Measurements from ENCODE around the gene VCL.

VCL gene

GRCh38 chr10:74099420-74099819 lies 101.5 kb downstream of the VCL start:
- DNase-seq (ENCODE audit: low read depth, low spot score): no peak
- H3K36me3 ChIP-seq (ENCODE audit: insufficient read depth, low read length): peaks cover 7% of the 10 kb centered on the region; the same call in 1 of the 2 replicates
- no peak overlapping the region for H3K4me3 ChIP-seq
- H3K9ac ChIP-seq (ENCODE audit: insufficient read length): no peak overlapping the region
- H3K27ac ChIP-seq: no peak overlapping the region
- TF ChIP-seq FOXP2 (optimal IDR thresholded peaks at IDR 0.05; ENCODE audit: control extremely low read depth, extremely low read length, insufficient read depth): no peak
- no peak for TF ChIP-seq POLR2AphosphoS5 (IDR thresholded peaks at IDR 0.05; ENCODE audit: borderline replicate concordance, low read depth, low read length)
- TF ChIP-seq EZH2 (IDR thresholded peaks at IDR 0.05): no peak
- H3K9me3 ChIP-seq (ENCODE audit: low read depth, low read length): no peaks in the 10 kb centered on the region

GRCh38 chr10:74099836-74100235 lies 101.9 kb downstream of the VCL start:
- no peaks in the 10 kb centered on the region for H3K9me3 ChIP-seq (ENCODE audit: low read depth, low read length)
- no peak for TF ChIP-seq POLR2AphosphoS5 (IDR thresholded peaks at IDR 0.05; ENCODE audit: borderline replicate concordance, low read depth, low read length)
- no peak for TF ChIP-seq FOXP2 (optimal IDR thresholded peaks at IDR 0.05; ENCODE audit: control extremely low read depth, extremely low read length, insufficient read depth)
- TF ChIP-seq EZH2 (IDR thresholded peaks at IDR 0.05): no peak
- H3K4me3 ChIP-seq: no peak overlapping the region
- no peak for DNase-seq (ENCODE audit: low read depth, low spot score)
- H3K36me3 ChIP-seq (ENCODE audit: insufficient read depth, low read length): peaks cover 7% of the 10 kb centered on the region; the same call in 1 of the 2 replicates
- no peak overlapping the region for H3K9ac ChIP-seq (ENCODE audit: insufficient read length)
- H3K27ac ChIP-seq: no peak overlapping the region

GRCh38 chr10:74103560-74104258 lies 105.8 kb downstream of the VCL start:
- Histone ChIP-seq H3K9me3 (ENCODE audit: low read depth, low read length) (no peaks in the 10 kb centered on the region), H3K4me3 (no peak overlapping the region), H3K9ac (ENCODE audit: insufficient read length) (no peak overlapping the region), H3K36me3 (ENCODE audit: insufficient read depth, low read length) (peaks cover 8% of the 10 kb centered on the region; the same call in 1 of the 2 replicates), H3K27ac (no peak overlapping the region)
- TF ChIP-seq POLR2AphosphoS5 (IDR thresholded peaks at IDR 0.05; ENCODE audit: borderline replicate concordance, low read depth, low read length) (no peak), FOXP2 (optimal IDR thresholded peaks at IDR 0.05; ENCODE audit: control extremely low read depth, extremely low read length, insufficient read depth) (no peak), EZH2 (IDR thresholded peaks at IDR 0.05) (no peak)
- DNase-seq (ENCODE audit: low read depth, low spot score): no peak

GRCh38 chr10:74104480-74104879 lies 106.6 kb downstream of the VCL start:
- Histone ChIP-seq H3K4me3 (no peak overlapping the region), H3K27ac (no peak overlapping the region), H3K9me3 (ENCODE audit: low read depth, low read length) (no peaks in the 10 kb centered on the region), H3K36me3 (ENCODE audit: insufficient read depth, low read length) (peaks cover 8% of the 10 kb centered on the region; the same call in 1 of the 2 replicates), H3K9ac (ENCODE audit: insufficient read length) (no peak overlapping the region)
- DNase-seq (ENCODE audit: low read depth, low spot score): no peak
- no peak for TF ChIP-seq EZH2 (IDR thresholded peaks at IDR 0.05)

- Histone ChIP-seq H3K27ac (no peak overlapping the region), H3K9me3 (ENCODE audit: low read depth, low read length) (no peaks in the 10 kb centered on the region), H3K36me3 (ENCODE audit: insufficient read depth, low read length) (peaks cover 8% of the 10 kb centered on the region; the same call in 1 of the 2 replicates), H3K9ac (ENCODE audit: insufficient read length) (no peak overlapping the region), H3K4me3 (no peak overlapping the region)
- TF ChIP-seq POLR2AphosphoS5 (IDR thresholded peaks at IDR 0.05; ENCODE audit: borderline replicate concordance, low read depth, low read length) (no peak), EZH2 (IDR thresholded peaks at IDR 0.05) (no peak), FOXP2 (optimal IDR thresholded peaks at IDR 0.05; ENCODE audit: control extremely low read depth, extremely low read length, insufficient read depth) (no peak)
- no peak for DNase-seq (ENCODE audit: low read depth, low spot score)
Measured at GRCh38 chr10:74104996-74105395, 107.1 kb downstream of the VCL start.

GRCh38 chr10:74107391-74107790 lies 109.5 kb downstream of the VCL start:
- H3K9me3 ChIP-seq (ENCODE audit: low read depth, low read length): no peaks in the 10 kb centered on the region
- H3K9ac ChIP-seq (ENCODE audit: insufficient read length): no peak overlapping the region
- peaks cover 10% of the 10 kb centered on the region; the same call in 1 of the 2 replicates for H3K36me3 ChIP-seq (ENCODE audit: insufficient read depth, low read length)

GRCh38 chr10:74109452-74109851 lies 111.5 kb downstream of the VCL start:
- Histone ChIP-seq H3K36me3 (ENCODE audit: insufficient read depth, low read length) (peaks cover 14% of the 10 kb centered on the region; the same call in 1 of the 2 replicates), H3K4me3 (no peak overlapping the region), H3K27ac (no peak overlapping the region), H3K9ac (ENCODE audit: insufficient read length) (no peak overlapping the region), H3K9me3 (ENCODE audit: low read depth, low read length) (no peaks in the 10 kb centered on the region)
- TF ChIP-seq FOXP2 (optimal IDR thresholded peaks at IDR 0.05; ENCODE audit: control extremely low read depth, extremely low read length, insufficient read depth): no peak
- no peak for TF ChIP-seq EZH2 (IDR thresholded peaks at IDR 0.05)
- TF ChIP-seq POLR2AphosphoS5 (IDR thresholded peaks at IDR 0.05; ENCODE audit: borderline replicate concordance, low read depth, low read length): no peak
- no peak for DNase-seq (ENCODE audit: low read depth, low spot score)

More at GRCh38 chr10:74107391-74107790, 109.5 kb downstream of the VCL start:
- TF ChIP-seq EZH2 (IDR thresholded peaks at IDR 0.05) (no peak), POLR2AphosphoS5 (IDR thresholded peaks at IDR 0.05; ENCODE audit: borderline replicate concordance, low read depth, low read length) (no peak), FOXP2 (optimal IDR thresholded peaks at IDR 0.05; ENCODE audit: control extremely low read depth, extremely low read length, insufficient read depth) (no peak)
- H3K27ac ChIP-seq: no peak overlapping the region
- no peak for DNase-seq (ENCODE audit: low read depth, low spot score)
- H3K4me3 ChIP-seq: no peak overlapping the region

GRCh38 chr10:74110120-74110519 lies 112.2 kb downstream of the VCL start:
- peaks cover 18% of the 10 kb centered on the region; the same call in 1 of the 2 replicates for H3K36me3 ChIP-seq (ENCODE audit: insufficient read depth, low read length)
- no peak overlapping the region for H3K27ac ChIP-seq
- TF ChIP-seq POLR2AphosphoS5 (IDR thresholded peaks at IDR 0.05; ENCODE audit: borderline replicate concordance, low read depth, low read length): no peak
- no peak for TF ChIP-seq FOXP2 (optimal IDR thresholded peaks at IDR 0.05; ENCODE audit: control extremely low read depth, extremely low read length, insufficient read depth)
- no peak for TF ChIP-seq EZH2 (IDR thresholded peaks at IDR 0.05)
- H3K9me3 ChIP-seq (ENCODE audit: low read depth, low read length): no peaks in the 10 kb centered on the region
- no peak overlapping the region for H3K9ac ChIP-seq (ENCODE audit: insufficient read length)
- no peak for DNase-seq (ENCODE audit: low read depth, low spot score)
- H3K4me3 ChIP-seq: no peak overlapping the region

- H3K4me3 ChIP-seq: no peak overlapping the region
- DNase-seq (ENCODE audit: low read depth, low spot score): no peak
- no peak overlapping the region for H3K27ac ChIP-seq
- H3K9ac ChIP-seq (ENCODE audit: insufficient read length): no peak overlapping the region
- TF ChIP-seq EZH2 (IDR thresholded peaks at IDR 0.05) (no peak), FOXP2 (optimal IDR thresholded peaks at IDR 0.05; ENCODE audit: control extremely low read depth, extremely low read length, insufficient read depth) (no peak), POLR2AphosphoS5 (IDR thresholded peaks at IDR 0.05; ENCODE audit: borderline replicate concordance, low read depth, low read length) (no peak)
- peaks cover 21% of the 10 kb centered on the region; the same call in 1 of the 2 replicates for H3K36me3 ChIP-seq (ENCODE audit: insufficient read depth, low read length)
- H3K9me3 ChIP-seq (ENCODE audit: low read depth, low read length): no peaks in the 10 kb centered on the region
Measured at GRCh38 chr10:74111799-74112198, 113.9 kb downstream of the VCL start.

Data from SK-N-MC (cell line).